Measurements from ENCODE around the gene SLC7A11. TPM values are rescaled to one million over a fixed set of nuclear protein-coding genes. Genes with fewer than 3 reads are reported as not detected.

Gene SLC7A11
- polyA plus RNA-seq, 1 donor from 2014 or later: 0.46 TPM

DNA sequence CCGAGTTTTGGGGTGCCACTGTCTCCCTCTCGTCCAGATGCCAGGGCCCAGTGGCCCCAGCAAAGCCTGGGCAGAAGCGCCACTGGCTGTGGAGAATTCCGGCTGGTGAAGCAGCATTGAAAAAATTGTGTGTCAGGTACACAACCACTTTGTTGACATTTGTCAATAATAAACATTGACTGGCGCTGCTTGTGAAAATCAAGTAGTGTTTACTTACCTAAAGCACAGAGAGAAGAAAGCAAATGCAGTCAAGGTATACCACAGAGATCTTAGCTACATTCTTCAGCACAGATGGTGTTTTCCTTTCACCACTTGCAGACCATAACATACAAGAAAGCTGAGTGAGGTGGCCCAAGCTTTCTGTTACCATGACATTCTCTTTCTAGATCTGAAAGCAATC, 14.5 kb upstream of the SLC7A11 start:
- H3K4me2 ChIP-seq (ENCODE audit: low read length): no peak overlapping the region
- H3K36me3 ChIP-seq (ENCODE audit: insufficient read depth, low read length): no peaks in the 10 kb centered on the region
- H3K9me2 ChIP-seq (ENCODE audit: insufficient read depth, low read length): no peaks in the 10 kb centered on the region
- H3K4me3 ChIP-seq (ENCODE audit: low read length): no peak overlapping the region
- H2AFZ ChIP-seq (ENCODE audit: low read depth, low read length): no peak overlapping the region
- H3K27me3 ChIP-seq (ENCODE audit: insufficient read depth, low read depth, low read length): no peaks in the 10 kb centered on the region
- H3K79me2 ChIP-seq (replicated peaks; ENCODE audit: insufficient read depth, low read length): no peaks in the 10 kb centered on the region
- H3K9ac ChIP-seq (ENCODE audit: low read length): no peak overlapping the region
- H3K27ac ChIP-seq (ENCODE audit: low read length): no peak overlapping the region
- H3K9me3 ChIP-seq (ENCODE audit: low read length): no peaks in the 10 kb centered on the region
- no peaks in the 10 kb centered on the region for H3F3A ChIP-seq (ENCODE audit: insufficient read depth, low read length, poor library complexity, severe bottlenecking)
- TF ChIP-seq MXI1 (conservative IDR thresholded peaks at IDR 0.05; ENCODE audit: poor library complexity, severe bottlenecking) (no peak), SMC3 (conservative IDR thresholded peaks at IDR 0.05; ENCODE audit: poor library complexity) (no peak), RAD21 (conservative IDR thresholded peaks at IDR 0.05) (no peak), POLR2AphosphoS5 (IDR thresholded peaks at IDR 0.05) (no peak), EP300 (conservative IDR thresholded peaks at IDR 0.05; ENCODE audit: poor library complexity, severe bottlenecking) (no peak), EZH2 (IDR thresholded peaks at IDR 0.05; ENCODE audit: borderline replicate concordance, insufficient read depth, low read length, poor library complexity, severe bottlenecking) (no peak), TAF1 (IDR thresholded peaks at IDR 0.05; ENCODE audit: low read depth) (no peak)
- TF ChIP-seq, protein P1, sequence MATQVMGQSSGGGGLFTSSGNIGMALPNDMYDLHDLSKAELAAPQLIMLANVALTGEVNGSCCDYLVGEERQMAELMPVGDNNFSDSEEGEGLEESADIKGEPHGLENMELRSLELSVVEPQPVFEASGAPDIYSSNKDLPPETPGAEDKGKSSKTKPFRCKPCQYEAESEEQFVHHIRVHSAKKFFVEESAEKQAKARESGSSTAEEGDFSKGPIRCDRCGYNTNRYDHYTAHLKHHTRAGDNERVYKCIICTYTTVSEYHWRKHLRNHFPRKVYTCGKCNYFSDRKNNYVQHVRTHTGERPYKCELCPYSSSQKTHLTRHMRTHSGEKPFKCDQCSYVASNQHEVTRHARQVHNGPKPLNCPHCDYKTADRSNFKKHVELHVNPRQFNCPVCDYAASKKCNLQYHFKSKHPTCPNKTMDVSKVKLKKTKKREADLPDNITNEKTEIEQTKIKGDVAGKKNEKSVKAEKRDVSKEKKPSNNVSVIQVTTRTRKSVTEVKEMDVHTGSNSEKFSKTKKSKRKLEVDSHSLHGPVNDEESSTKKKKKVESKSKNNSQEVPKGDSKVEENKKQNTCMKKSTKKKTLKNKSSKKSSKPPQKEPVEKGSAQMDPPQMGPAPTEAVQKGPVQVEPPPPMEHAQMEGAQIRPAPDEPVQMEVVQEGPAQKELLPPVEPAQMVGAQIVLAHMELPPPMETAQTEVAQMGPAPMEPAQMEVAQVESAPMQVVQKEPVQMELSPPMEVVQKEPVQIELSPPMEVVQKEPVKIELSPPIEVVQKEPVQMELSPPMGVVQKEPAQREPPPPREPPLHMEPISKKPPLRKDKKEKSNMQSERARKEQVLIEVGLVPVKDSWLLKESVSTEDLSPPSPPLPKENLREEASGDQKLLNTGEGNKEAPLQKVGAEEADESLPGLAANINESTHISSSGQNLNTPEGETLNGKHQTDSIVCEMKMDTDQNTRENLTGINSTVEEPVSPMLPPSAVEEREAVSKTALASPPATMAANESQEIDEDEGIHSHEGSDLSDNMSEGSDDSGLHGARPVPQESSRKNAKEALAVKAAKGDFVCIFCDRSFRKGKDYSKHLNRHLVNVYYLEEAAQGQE (IDR thresholded peaks at IDR 0.05; ENCODE audit: borderline replicate concordance): no peak
- TF ChIP-seq, protein P2, sequence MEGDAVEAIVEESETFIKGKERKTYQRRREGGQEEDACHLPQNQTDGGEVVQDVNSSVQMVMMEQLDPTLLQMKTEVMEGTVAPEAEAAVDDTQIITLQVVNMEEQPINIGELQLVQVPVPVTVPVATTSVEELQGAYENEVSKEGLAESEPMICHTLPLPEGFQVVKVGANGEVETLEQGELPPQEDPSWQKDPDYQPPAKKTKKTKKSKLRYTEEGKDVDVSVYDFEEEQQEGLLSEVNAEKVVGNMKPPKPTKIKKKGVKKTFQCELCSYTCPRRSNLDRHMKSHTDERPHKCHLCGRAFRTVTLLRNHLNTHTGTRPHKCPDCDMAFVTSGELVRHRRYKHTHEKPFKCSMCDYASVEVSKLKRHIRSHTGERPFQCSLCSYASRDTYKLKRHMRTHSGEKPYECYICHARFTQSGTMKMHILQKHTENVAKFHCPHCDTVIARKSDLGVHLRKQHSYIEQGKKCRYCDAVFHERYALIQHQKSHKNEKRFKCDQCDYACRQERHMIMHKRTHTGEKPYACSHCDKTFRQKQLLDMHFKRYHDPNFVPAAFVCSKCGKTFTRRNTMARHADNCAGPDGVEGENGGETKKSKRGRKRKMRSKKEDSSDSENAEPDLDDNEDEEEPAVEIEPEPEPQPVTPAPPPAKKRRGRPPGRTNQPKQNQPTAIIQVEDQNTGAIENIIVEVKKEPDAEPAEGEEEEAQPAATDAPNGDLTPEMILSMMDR (IDR thresholded peaks at IDR 0.05; ENCODE audit: poor library complexity, severe bottlenecking): no peak
- no peaks in the 10 kb centered on the region for H4K20me1 ChIP-seq (ENCODE audit: insufficient read depth)

DNA sequence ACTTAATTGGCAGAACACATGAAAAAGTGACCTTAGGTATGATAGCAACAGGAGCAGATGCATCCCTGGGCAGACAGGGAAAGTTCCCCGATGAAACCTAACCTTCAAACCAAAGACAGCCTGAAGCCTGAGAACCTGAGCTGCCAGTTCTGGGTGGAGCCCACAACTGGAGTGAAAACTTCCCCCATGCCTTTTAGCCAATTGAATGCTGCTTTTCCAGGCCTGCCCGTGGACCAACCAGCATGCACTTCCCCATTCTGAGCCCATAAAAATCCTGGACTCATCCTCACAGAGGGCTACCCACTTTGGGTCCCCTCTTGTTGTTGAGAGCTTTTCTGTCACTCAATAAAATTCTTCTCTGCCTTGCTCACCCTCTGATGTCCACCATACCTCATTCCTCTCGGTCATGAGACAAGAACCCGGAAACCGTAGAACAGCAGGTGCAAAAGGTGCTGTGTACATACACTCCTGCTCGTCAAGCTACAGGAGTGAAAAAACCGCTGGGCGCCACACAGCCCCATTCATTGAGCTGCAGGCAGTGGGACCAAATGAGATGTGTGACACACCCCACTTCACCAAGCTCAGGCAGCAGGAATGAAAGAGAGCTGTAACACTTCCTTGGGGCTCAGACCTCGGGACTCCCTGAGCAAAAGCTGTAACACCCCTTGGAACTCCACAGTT, 13.9 kb upstream of the SLC7A11 start:
- no peak overlapping the region for H3K4me3 ChIP-seq (ENCODE audit: low read length)
- no peaks in the 10 kb centered on the region for H3F3A ChIP-seq (ENCODE audit: insufficient read depth, low read length, poor library complexity, severe bottlenecking)
- no peaks in the 10 kb centered on the region for H3K79me2 ChIP-seq (replicated peaks; ENCODE audit: insufficient read depth, low read length)
- H2AFZ ChIP-seq (ENCODE audit: low read depth, low read length): no peak overlapping the region
- TF ChIP-seq EP300 (conservative IDR thresholded peaks at IDR 0.05; ENCODE audit: poor library complexity, severe bottlenecking): no peak
- no peak for TF ChIP-seq MXI1 (conservative IDR thresholded peaks at IDR 0.05; ENCODE audit: poor library complexity, severe bottlenecking)
- TF ChIP-seq, protein P1 (IDR thresholded peaks at IDR 0.05; ENCODE audit: borderline replicate concordance): no peak
- no peaks in the 10 kb centered on the region for H3K9me2 ChIP-seq (ENCODE audit: insufficient read depth, low read length)
- no peak overlapping the region for H3K4me2 ChIP-seq (ENCODE audit: low read length)
- H4K20me1 ChIP-seq (ENCODE audit: insufficient read depth): no peaks in the 10 kb centered on the region
- no peaks in the 10 kb centered on the region for H3K27me3 ChIP-seq (ENCODE audit: insufficient read depth, low read depth, low read length)
- H3K9ac ChIP-seq (ENCODE audit: low read length): no peak overlapping the region
- no peak overlapping the region for H3K27ac ChIP-seq (ENCODE audit: low read length)
- no peaks in the 10 kb centered on the region for H3K36me3 ChIP-seq (ENCODE audit: insufficient read depth, low read length)
- no peaks in the 10 kb centered on the region for H3K9me3 ChIP-seq (ENCODE audit: low read length)
